ENCODE data around the gene IGIP. TPM values are rescaled to one million over a fixed set of nuclear protein-coding genes. Genes with fewer than 3 reads are reported as not detected.
A peak's percentile ranks its signal among the peaks of the same experiment; 100 is the strongest.

The IGIP gene
- polyA plus RNA-seq, 1 donor (not counting 4 experiments of a cell fraction or from before 2014, with no cell fraction given) = 1.5 TPM

DNA sequence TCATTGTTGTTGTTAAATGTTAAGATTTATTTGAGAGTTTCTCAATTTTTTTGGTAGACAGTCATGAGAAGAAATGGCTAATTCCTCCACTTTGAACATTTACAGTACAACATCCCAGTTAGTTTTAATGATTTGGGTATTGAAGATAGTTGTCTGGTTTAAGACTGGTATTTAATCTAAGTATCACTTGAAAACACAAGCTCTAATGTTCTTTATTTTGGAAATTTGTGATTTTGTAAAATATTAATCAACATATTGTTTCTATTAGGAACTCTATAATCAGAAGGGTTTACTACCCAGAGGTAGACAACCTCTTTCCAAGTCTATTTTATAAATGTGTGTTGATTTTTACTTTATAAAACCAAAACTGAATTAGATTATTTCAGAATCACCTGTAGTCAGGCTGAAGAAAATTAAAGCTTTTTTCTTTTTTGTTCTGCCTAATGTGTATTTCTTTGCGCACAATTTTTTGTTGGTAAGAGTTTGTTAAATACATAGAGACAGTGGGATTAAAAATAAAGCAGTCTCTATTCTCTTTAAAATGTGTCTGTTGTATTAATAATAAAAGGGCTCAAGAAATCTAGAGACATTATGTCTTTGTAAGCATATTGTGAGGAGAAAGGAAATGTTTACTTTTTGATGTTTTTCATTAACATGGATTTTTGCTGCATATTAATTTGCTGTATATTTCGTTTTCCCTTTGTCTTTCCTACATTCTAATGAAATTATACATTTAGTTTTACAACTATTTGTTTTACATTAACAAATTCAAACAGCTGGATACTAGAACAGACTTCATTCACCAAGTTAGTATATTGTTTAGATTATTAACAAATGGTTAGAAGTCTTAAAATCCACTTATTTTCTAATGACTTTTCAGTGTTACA lies 15.7 kb upstream of the IGIP start:
- no peaks in the 10 kb centered on the region for H4K20me1 ChIP-seq (ENCODE audit: control insufficient read depth, extremely low read depth, insufficient read depth, low read length)
- no peak overlapping the region for H2AFZ ChIP-seq (ENCODE audit: control insufficient read depth, low read length)
- H3K27me3 ChIP-seq (ENCODE audit: control insufficient read depth, extremely low read depth, insufficient read depth, low read length) = no peaks in the 10 kb centered on the region
- peaks cover 22% of the 10 kb centered on the region for H3K4me1 ChIP-seq (ENCODE audit: control insufficient read depth, extremely low read depth, insufficient read depth, low read length)
- H3K9me1 ChIP-seq (ENCODE audit: control insufficient read depth, extremely low read depth, insufficient read depth, low read length) = no peaks in the 10 kb centered on the region
- H3K4me3 ChIP-seq (ENCODE audit: control insufficient read depth in 2 of 3, extremely low read depth in 1 of 3, insufficient read depth in 2 of 3, low read depth in 1 of 3, low read length in 3 of 3) = peak overlapping the region in 2 of 3 experiments; percentile 84
- H3K9me3 ChIP-seq (ENCODE audit: control insufficient read depth, low read depth, low read length) = no peaks in the 10 kb centered on the region
- no peak for DNase-seq (ENCODE audit: low read depth, low spot score)
- H3K4me2 ChIP-seq (ENCODE audit: control insufficient read depth, extremely low read depth, insufficient read depth, low read depth, low read length) = peak overlapping the region; percentile 78
- dilution Hi-C loops (cut with MboI; ENCODE audit: extremely low pct_ligation_motif_present, low sequenced_read_pairs) = no loop called here
- H3K36me3 ChIP-seq (ENCODE audit: control insufficient read depth in 2 of 2, extremely low read depth in 1 of 2, insufficient read depth in 2 of 2, low read length in 2 of 2) = no peaks in the 10 kb centered on the region
- no peak overlapping the region for H3K9ac ChIP-seq (ENCODE audit: control insufficient read depth, extremely low read depth, insufficient read depth, low read length)
- FAIRE-seq = no peak
- H3K79me2 ChIP-seq (ENCODE audit: control insufficient read depth, insufficient read depth, low read length) = peaks cover 61% of the 10 kb centered on the region
- TF ChIP-seq EZH2 (IDR thresholded peaks at IDR 0.05; ENCODE audit: low read length) (no peak), CTCF (optimal IDR thresholded peaks at IDR 0.05 in 1 of 3, IDR thresholded peaks at IDR 0.05 in 1 of 3, conservative IDR thresholded peaks at IDR 0.05 in 1 of 3; ENCODE audit: extremely low read depth in 1 of 3, insufficient read depth in 2 of 3, low read length in 3 of 3) (no peak)
- H3K27ac ChIP-seq (ENCODE audit: control insufficient read depth, insufficient read depth, low read length) = no peak overlapping the region

DNA sequence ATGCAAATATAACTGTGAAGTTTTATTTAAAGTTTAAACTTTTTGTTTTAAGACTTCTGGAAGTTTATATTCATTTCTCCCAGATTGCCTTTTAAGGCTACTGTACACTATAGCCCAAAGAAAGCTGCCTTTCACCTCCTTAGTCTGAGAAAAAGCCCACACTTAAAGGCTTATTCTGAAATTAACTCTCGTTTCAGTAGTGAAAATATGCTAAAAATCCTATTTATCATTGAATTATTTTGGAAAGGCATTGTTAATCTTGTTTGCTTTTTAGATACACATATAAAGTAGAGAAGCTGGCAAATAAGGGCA lies 15.1 kb upstream of the IGIP start:
- H3K9me3 ChIP-seq (ENCODE audit: control insufficient read depth, low read depth, low read length) = no peaks in the 10 kb centered on the region
- H4K20me1 ChIP-seq (ENCODE audit: control insufficient read depth, extremely low read depth, insufficient read depth, low read length) = no peaks in the 10 kb centered on the region
- no peak overlapping the region for H3K27ac ChIP-seq (ENCODE audit: control insufficient read depth, insufficient read depth, low read length)
- peaks cover 23% of the 10 kb centered on the region for H3K4me1 ChIP-seq (ENCODE audit: control insufficient read depth, extremely low read depth, insufficient read depth, low read length)
- FAIRE-seq (no peak), DNase-seq (ENCODE audit: low read depth, low spot score) (no peak)
- no peak overlapping the region for H2AFZ ChIP-seq (ENCODE audit: control insufficient read depth, low read length)
- dilution Hi-C loops (cut with MboI; ENCODE audit: extremely low pct_ligation_motif_present, low sequenced_read_pairs) = no loop called here
- no peak overlapping the region for H3K4me2 ChIP-seq (ENCODE audit: control insufficient read depth, extremely low read depth, insufficient read depth, low read depth, low read length)
- H3K36me3 ChIP-seq (ENCODE audit: control insufficient read depth in 2 of 2, extremely low read depth in 1 of 2, insufficient read depth in 2 of 2, low read length in 2 of 2) = no peaks in the 10 kb centered on the region
- H3K4me3 ChIP-seq (ENCODE audit: control insufficient read depth in 2 of 3, extremely low read depth in 1 of 3, insufficient read depth in 2 of 3, low read depth in 1 of 3, low read length in 3 of 3) = no peak overlapping the region
- no peaks in the 10 kb centered on the region for H3K27me3 ChIP-seq (ENCODE audit: control insufficient read depth, extremely low read depth, insufficient read depth, low read length)
- H3K9ac ChIP-seq (ENCODE audit: control insufficient read depth, extremely low read depth, insufficient read depth, low read length) = no peak overlapping the region
- TF ChIP-seq CTCF (optimal IDR thresholded peaks at IDR 0.05 in 1 of 3, IDR thresholded peaks at IDR 0.05 in 1 of 3, conservative IDR thresholded peaks at IDR 0.05 in 1 of 3; ENCODE audit: extremely low read depth in 1 of 3, insufficient read depth in 2 of 3, low read length in 3 of 3) (no peak), EZH2 (IDR thresholded peaks at IDR 0.05; ENCODE audit: low read length) (no peak)
- H3K9me1 ChIP-seq (ENCODE audit: control insufficient read depth, extremely low read depth, insufficient read depth, low read length) = no peaks in the 10 kb centered on the region
- H3K79me2 ChIP-seq (ENCODE audit: control insufficient read depth, insufficient read depth, low read length) = peaks cover 65% of the 10 kb centered on the region
